Measurements from ENCODE around the gene CALM3. TPM values are rescaled to one million over a fixed set of nuclear protein-coding genes. Genes with fewer than 3 reads are reported as not detected.

The CALM3 gene
- total RNA-seq, 2 donors from 2014 or later: 413 to 615 TPM

- ATAC-seq: no peak
- Mint-ChIP-seq H3K9me3 (no peaks in the 10 kb centered on the region), H3K27ac (no peak overlapping the region), H3K36me3 (no peaks in the 10 kb centered on the region)
- peak in 1 of 2 donors; percentile 0 for DNase-seq (ENCODE audit: low spot score in 2 of 2)
These were observed 13.3 kb upstream of the CALM3 start for GRCh38 chr19:46587861-46588260.

DNA sequence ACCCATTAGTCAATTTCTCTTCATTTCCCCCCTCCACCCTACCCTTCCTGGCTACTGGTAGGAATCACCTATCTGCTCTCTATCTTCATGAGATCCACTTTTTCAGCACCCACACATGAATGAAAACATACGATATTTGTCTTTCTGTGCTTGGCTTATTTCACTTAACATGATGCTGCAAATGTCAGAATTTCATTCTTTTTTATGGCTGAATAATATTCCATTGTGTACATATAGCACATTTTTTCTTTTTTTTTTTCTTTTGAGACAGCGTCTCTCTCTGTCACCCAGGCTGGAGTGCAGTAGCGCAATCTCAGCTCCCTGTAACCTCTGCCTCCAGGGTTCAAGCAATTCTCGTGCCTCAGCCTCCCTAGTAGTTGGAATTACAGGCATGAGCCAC is 9.9 kb upstream of the CALM3 start:
- no peak overlapping the region for H3K27ac Mint-ChIP-seq
- DNase-seq (ENCODE audit: low spot score in 2 of 2) (peak in 1 of 2 donors; percentile 4), ATAC-seq (no peak)
- H3K36me3 Mint-ChIP-seq: no peaks in the 10 kb centered on the region
- no peaks in the 10 kb centered on the region for H3K9me3 Mint-ChIP-seq

DNA sequence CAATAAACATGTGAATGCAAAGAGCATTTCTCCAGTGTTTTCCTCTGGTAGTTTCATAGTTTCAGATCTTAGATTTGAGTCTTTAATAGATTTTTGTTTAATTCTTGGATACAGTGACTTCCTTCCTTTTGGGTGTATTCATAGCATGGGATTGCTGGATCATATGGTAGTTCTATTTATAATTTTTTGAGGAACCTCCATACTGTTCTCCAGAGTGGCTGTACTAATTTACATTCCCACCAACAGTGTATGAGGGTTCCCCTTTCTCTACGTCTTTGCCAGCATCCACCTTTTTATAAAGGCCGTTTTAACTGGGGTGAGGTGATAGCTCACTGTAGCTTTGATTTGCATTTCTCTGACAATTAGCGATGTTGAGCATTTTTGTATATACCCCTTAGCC is 9.3 kb upstream of the CALM3 start:
- ATAC-seq: no peak
- Mint-ChIP-seq H3K9me3 (no peaks in the 10 kb centered on the region), H3K27ac (no peak overlapping the region), H3K36me3 (no peaks in the 10 kb centered on the region)
- no peak for DNase-seq (ENCODE audit: low spot score in 2 of 2)

GRCh38 chr19:46596008-46596407 is 5.1 kb upstream of the CALM3 start:
- H3K27ac Mint-ChIP-seq: no peak overlapping the region
- H3K36me3 Mint-ChIP-seq: peaks cover 6 to 20% of the 10 kb centered on the region in 2 donors
- H3K9me3 Mint-ChIP-seq: peaks cover 0 to 12% of the 10 kb centered on the region in 2 donors
- ATAC-seq (no peak), DNase-seq (ENCODE audit: low spot score in 2 of 2) (no peak)

DNA sequence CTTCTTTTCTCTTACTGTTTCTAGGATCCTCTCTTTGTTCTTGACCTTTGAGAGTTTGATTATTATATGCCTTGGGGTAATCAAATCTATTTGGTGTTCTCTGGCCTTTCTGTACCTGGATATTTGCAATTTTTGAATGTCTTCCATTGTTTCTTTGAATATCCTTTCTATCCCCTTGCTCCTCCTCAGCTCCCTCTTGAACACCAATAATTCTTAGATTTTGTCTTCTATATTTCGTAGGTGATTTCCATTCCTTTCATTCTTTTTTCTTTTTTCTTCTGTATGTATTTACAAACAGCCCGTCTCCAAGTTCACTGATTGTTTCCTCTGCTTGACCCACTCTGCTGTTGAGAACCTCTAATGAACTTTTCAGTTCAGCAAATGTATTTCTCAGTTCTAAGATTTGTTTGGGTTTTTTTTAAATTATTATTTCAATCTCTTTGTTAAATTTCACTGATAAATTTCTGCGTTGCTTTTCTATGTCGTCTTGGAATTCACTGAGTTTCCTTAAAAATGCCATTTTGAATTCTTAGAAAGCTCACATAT is 2.7 kb upstream of the CALM3 start:
- ATAC-seq: no peak
- DNase-seq (ENCODE audit: low spot score in 2 of 2): no peak
- H3K27ac Mint-ChIP-seq: peak overlapping the region in 1 of 2 donors; percentile 51

DNA sequence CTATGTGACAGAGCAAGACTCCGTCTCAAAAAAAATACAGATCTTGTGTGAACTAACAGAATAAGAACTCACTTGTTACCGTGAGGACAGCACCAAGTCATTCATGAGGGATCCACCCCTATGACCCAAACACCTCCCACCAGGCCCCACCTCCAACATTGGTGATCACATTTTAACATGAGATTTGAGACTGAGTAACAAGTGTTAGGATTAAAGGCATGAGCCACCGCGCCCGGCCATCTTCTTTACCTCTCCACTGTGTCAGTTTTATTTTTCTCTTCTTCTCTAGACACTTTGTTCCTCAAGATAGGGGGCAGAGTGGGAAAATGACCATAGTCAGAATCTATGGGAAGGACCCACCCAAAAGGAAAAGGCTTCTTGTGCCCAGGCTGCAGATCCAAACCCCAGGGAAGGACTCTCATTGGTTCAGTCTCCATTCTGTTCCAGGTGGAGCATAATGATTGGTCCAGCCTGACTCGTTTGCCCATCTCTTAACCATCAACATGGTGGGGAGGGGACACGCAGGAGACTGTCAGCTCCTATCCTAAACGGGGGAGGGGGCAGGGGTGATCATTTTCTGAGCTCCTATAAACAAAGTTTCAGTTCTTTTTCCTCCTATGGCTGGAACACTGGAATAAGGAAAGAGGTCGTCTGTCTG is 1.3 kb upstream of the CALM3 start:
- Mint-ChIP-seq H3K9me3 (peaks cover 0 to 12% of the 10 kb centered on the region in 2 donors), H3K27ac (peak overlapping the region; percentile 100), H3K36me3 (peaks cover 30 to 37% of the 10 kb centered on the region in 2 donors)
- no peak for ATAC-seq
- DNase-seq (ENCODE audit: low spot score in 2 of 2): no peak

More for the DNA sequence above, 2.7 kb upstream of the CALM3 start:
- peaks cover 28 to 36% of the 10 kb centered on the region in 2 donors for H3K36me3 Mint-ChIP-seq
- H3K9me3 Mint-ChIP-seq: peaks cover 0 to 12% of the 10 kb centered on the region in 2 donors

- ATAC-seq (peak; percentile 88 to 93), DNase-seq (ENCODE audit: low spot score in 2 of 2) (peak; percentile 98 to 99)
- peak overlapping the region; percentile 100 for H3K27ac Mint-ChIP-seq
- H3K9me3 Mint-ChIP-seq: peaks cover 0 to 12% of the 10 kb centered on the region in 2 donors
- H3K36me3 Mint-ChIP-seq: peaks cover 31 to 37% of the 10 kb centered on the region in 2 donors
These were observed 479 bp upstream of the CALM3 start for GRCh38 chr19:46600384-46601317.

DNA sequence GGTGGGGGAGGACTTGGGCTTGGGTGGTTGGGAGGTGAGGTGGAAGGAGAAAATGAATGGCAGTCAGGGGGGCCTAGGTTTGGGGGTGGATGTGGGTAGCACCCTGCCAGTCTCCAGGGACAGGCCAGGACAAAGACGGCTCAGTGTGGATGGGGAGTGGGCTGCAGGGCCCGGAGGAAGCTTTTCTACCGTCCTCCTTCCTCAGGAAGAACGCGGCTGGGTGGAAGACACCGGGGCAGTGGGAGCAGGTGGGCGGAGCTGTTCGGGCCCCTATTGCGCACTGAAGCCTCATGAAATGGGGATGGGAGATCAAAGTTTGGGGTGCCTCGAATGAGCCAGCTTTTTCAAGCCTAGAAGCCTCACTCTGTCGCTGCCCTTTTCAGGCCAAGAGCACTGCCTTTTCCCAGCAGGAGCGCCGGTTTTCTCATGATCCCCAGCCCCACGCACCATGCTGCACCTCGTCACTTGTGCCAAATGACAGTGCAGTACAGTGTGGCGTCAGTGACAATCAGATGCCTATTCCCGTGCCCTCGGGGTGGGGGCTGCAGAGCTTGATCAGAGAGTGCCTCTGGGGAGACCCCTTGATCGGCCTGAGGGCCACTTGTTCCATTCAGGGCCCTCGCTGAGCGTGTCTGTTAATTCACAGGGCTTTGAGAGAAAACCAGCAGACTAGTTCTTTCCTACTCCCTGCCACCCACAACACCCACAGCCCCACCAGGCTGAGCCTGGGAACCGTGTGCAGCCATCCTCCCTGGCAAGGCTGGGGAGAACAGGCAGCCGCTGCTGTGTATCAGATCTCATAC is 1.5 kb downstream of the CALM3 start:
- Mint-ChIP-seq H3K27ac (peak overlapping the region; percentile 98 to 100), H3K9me3 (peaks cover 0 to 12% of the 10 kb centered on the region in 2 donors), H3K36me3 (peaks cover 45 to 49% of the 10 kb centered on the region in 2 donors)
- DNase-seq (ENCODE audit: low spot score in 2 of 2) (no peak), ATAC-seq (peak; percentile 7 to 21)

DNA sequence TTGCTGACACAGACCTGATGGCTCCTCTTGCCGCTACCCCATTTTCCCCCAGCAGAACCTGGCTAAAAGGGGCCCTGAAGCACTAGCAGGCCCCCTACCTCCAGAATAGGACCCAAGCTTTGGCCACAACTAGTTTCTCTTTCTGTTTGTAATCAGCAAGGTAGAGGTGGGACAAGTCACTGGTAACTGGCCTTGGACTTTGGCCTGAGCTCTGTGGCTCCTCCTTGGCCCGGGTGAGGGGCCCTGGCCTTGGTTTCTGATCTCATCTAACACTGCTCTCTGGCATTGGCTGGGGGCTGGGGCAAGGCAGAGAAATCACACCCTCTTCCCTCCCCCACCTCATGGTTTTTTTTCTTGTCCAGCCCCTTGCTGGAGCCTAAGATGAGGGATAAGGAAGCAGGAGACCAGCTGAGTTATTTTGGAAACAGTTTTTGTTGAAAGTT is 2.1 kb downstream of the CALM3 start:
- no peak for DNase-seq (ENCODE audit: low spot score in 2 of 2)
- ATAC-seq: no peak
- Mint-ChIP-seq H3K36me3 (peaks cover 49 to 55% of the 10 kb centered on the region in 2 donors), H3K9me3 (peaks cover 0 to 9% of the 10 kb centered on the region in 2 donors), H3K27ac (peak overlapping the region; percentile 98 to 100)

- peak overlapping the region in 1 of 2 donors; percentile 100 for H3K27ac Mint-ChIP-seq
- peaks cover 0 to 4% of the 10 kb centered on the region in 2 donors for H3K9me3 Mint-ChIP-seq
- DNase-seq (ENCODE audit: low spot score in 2 of 2): no peak
- ATAC-seq: no peak
- peaks cover 45 to 58% of the 10 kb centered on the region in 2 donors for H3K36me3 Mint-ChIP-seq
These were observed 2.7 kb downstream of the CALM3 start for GRCh38 chr19:46603752-46604231.

DNA sequence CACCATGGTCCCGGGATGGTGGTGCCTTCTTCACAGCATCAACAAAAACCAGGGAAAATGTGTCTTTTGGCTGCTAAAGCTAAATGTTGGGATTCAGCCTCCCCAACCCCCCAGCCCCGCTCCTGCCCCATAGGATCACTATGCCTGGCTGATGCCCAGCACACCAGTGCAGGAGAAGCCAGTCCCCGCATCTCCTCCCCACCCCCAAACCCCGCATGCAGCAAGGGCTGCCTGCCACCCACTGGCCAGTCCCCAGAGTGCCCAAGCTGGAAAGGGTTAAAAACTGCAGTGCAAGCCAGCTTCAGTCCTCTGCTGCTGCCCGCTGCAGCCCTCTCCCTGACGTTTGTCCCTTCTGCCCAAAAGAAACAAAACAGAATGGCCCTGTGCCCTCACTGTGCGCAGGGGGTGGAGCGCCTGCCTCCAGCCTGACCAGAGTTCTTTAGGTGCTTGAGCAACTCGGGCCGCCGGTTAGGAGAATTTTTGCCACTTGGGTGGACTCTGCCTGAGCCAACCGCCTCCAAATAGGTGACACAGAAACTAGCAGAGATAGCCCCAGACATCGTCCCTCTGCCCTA is 3.7 kb downstream of the CALM3 start:
- Mint-ChIP-seq H3K36me3 (peaks cover 48 to 64% of the 10 kb centered on the region in 2 donors), H3K27ac (no peak overlapping the region), H3K9me3 (no peaks in the 10 kb centered on the region)
- ATAC-seq (no peak), DNase-seq (ENCODE audit: low spot score in 2 of 2) (no peak)

DNA sequence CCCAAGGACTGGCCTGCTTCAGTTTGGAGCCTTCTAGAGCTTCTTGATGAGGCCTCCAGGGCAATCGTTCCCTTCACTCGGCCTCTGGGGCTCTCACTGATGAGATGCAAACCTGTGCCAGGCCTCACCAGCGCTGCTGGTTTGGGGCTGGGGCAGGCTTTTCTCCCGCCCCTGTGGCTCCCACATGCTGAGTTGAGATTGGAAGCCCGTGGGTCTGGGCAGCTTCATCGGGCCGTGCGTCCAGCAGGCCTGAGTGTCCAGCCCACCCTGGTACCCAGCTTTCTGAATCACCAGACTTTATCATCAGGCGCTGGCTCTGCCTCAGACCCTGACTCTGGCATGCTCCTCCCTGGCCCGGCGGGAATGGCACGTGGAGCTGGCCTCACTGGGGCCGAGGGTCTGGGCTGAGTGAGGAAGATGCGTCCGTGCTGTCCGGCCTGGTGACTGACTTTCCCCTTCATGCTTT is 4.3 kb downstream of the CALM3 start:
- Mint-ChIP-seq H3K36me3 (peaks cover 49 to 59% of the 10 kb centered on the region in 2 donors), H3K9me3 (no peaks in the 10 kb centered on the region), H3K27ac (no peak overlapping the region)
- DNase-seq (ENCODE audit: low spot score in 2 of 2) (no peak), ATAC-seq (no peak)

GRCh38 chr19:46606019-46606418 is 4.9 kb downstream of the CALM3 start:
- no peak for ATAC-seq
- Mint-ChIP-seq H3K27ac (peak overlapping the region in 1 of 2 donors; percentile 2), H3K36me3 (peaks cover 53 to 59% of the 10 kb centered on the region in 2 donors), H3K9me3 (no peaks in the 10 kb centered on the region)
- DNase-seq (ENCODE audit: low spot score in 2 of 2): no peak

GRCh38 chr19:46606681-46607447 is 5.7 kb downstream of the CALM3 start:
- Mint-ChIP-seq H3K9me3 (no peaks in the 10 kb centered on the region), H3K36me3 (peaks cover 53 to 57% of the 10 kb centered on the region in 2 donors), H3K27ac (no peak overlapping the region)
- DNase-seq (ENCODE audit: low spot score in 2 of 2) (no peak), ATAC-seq (no peak)

DNA sequence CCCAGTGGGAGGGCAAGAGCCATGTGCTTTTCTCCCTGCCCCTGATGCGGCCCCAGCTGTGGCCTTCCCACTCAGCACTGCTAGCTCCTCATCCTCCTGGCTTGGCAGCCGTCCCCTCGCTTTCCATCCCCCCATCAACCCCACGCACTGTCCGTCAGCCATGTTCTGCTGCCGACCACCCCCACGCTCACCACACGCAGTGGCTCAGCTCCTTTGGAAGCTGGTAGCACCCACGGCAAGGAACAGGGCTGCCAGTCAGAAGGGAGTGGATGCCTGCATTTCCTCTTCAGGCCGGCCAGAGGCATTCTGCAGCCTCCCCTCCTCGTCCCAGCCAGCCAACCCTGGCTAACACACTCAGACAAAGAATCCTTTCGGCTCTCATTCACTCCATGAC is 6.3 kb downstream of the CALM3 start:
- DNase-seq (ENCODE audit: low spot score in 2 of 2) (no peak), ATAC-seq (no peak)
- Mint-ChIP-seq H3K36me3 (peaks cover 48 to 52% of the 10 kb centered on the region in 2 donors), H3K27ac (no peak overlapping the region), H3K9me3 (no peaks in the 10 kb centered on the region)

Measured in activated naive CD4-positive, alpha-beta T cell treated with anti-CD3 and anti-CD28 coated beads, Interleukin-2, amount 50 U/mL, for 72 hours (primary cell).